ENCODE results near the gene CRLF2. TPM values are rescaled to one million over a fixed set of nuclear protein-coding genes. Genes with fewer than 3 reads are reported as not detected.
"Not testable (repeated sequence)": the region's sequence is repeated elsewhere in the genome, so short reads cannot be mapped to it uniquely, and the experiment has no call there.

CRLF2 gene
- total RNA-seq, 1 donor from 2014 or later: 1.3 TPM

GRCh38 chrX:1165535-1166196 is 46.8 kb downstream of the CRLF2 start:
- intact Hi-C loops (cut with DNase I): no loop called here
- no peak for ATAC-seq
- Histone ChIP-seq H3K27ac (no peak overlapping the region), H3K36me3 (no peaks in the 10 kb centered on the region), H3K9me3 (no peaks in the 10 kb centered on the region), H3K4me1 (no peaks in the 10 kb centered on the region), H3K27me3 (ENCODE audit: low read depth) (peaks cover 12% of the 10 kb centered on the region), H3K4me3 (no peak overlapping the region)
- DNase-seq: no peak
- TF ChIP-seq CTCF (IDR thresholded peaks at IDR 0.05): no peak

GRCh38 chrX:1164322-1165288 is 47.8 kb downstream of the CRLF2 start:
- no peak for ATAC-seq
- no peak for TF ChIP-seq CTCF (IDR thresholded peaks at IDR 0.05)
- H3K9me3 ChIP-seq: no peaks in the 10 kb centered on the region
- no peaks in the 10 kb centered on the region for H3K4me1 ChIP-seq
- intact Hi-C loops (cut with DNase I): no loop called here
- no peak for DNase-seq
- H3K4me3 ChIP-seq: no peak overlapping the region
- peaks cover 12% of the 10 kb centered on the region for H3K27me3 ChIP-seq (ENCODE audit: low read depth)
- H3K36me3 ChIP-seq: no peaks in the 10 kb centered on the region
- H3K27ac ChIP-seq: no peak overlapping the region

GRCh38 chrX:1163231-1163630 is 49.2 kb downstream of the CRLF2 start:
- no peaks in the 10 kb centered on the region for H3K36me3 ChIP-seq
- no peak overlapping the region for H3K27ac ChIP-seq
- ATAC-seq: no peak
- TF ChIP-seq CTCF (IDR thresholded peaks at IDR 0.05): no peak
- no peak for DNase-seq
- no peak overlapping the region for H3K4me3 ChIP-seq
- no peaks in the 10 kb centered on the region for H3K9me3 ChIP-seq
- H3K27me3 ChIP-seq (ENCODE audit: low read depth): peaks cover 12% of the 10 kb centered on the region
- intact Hi-C loops (cut with DNase I): no loop called here
- no peaks in the 10 kb centered on the region for H3K4me1 ChIP-seq

DNA sequence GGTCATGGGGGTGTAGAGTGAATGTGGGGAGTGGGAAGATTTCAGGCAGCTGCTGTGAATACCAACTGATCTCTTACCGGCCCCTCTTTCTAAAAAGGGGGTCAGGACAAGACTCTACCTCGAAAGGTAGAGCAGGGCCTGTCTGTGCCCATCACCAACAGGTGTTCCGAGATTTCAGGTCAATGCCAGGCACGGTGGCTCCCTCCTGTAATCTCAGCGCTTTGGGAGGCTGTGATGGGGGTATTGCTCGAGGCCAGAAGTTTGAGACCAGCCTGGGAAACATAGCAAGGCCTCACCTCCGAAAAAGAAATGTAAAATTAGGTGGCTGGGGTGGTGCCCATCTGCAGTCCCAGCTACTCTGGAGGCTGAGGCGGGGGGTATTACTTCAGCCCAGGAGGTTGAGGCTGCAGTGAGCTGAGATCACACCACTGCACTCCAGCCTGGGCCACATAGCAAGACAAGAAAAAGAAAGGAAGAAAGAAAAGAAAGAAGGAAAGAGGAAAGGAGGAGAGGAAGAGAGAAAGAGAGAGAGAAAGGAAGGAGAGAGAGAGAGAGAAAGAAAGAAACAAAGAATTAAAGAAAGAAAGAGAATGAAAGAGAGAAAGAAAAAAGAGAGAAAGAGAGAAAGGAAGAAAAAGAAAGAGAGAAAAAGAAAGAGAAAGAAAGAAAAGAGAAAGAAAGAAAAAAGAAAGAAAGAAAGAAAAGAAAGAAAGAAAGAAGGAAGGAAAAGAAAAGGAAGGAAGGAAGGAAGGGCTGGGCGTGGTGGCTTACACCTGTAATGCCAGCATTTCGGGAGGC is 50.1 kb downstream of the CRLF2 start:
- no peak overlapping the region for H3K27ac ChIP-seq
- H3K4me1 ChIP-seq: no peaks in the 10 kb centered on the region
- H3K27me3 ChIP-seq (ENCODE audit: low read depth): peaks cover 12% of the 10 kb centered on the region
- H3K36me3 ChIP-seq: no peaks in the 10 kb centered on the region
- no peak for ATAC-seq
- no peak for TF ChIP-seq CTCF (IDR thresholded peaks at IDR 0.05)
- intact Hi-C loops (cut with DNase I): no loop called here
- H3K4me3 ChIP-seq: no peak overlapping the region
- H3K9me3 ChIP-seq: no peaks in the 10 kb centered on the region
- DNase-seq: no peak

DNA sequence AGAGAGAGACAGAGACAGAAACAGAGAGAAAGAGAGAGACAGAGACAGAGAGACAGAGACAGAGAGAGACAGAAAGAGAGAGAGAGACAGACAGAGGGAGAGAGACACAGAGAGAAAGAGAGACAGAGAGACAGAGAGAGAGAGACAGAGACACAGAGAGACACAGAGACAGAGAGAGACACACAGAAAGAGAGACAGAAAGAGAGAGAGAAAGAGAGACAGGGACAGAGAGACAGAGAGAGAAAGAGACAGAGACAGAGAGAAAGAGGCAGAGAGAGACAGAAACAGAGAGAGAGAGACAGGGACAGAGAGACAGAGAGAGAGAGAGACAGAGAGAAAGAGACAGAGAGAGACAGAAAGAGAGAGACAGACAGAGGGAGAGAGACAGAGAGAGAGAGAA is 52.9 kb downstream of the CRLF2 start:
- ATAC-seq (no peak), DNase-seq (no peak)
- no peaks in the 10 kb centered on the region for H3K4me1 ChIP-seq
- no peak overlapping the region for H3K4me3 ChIP-seq
- H3K36me3 ChIP-seq: no peaks in the 10 kb centered on the region
- H3K27me3 ChIP-seq (ENCODE audit: low read depth): peaks cover 6% of the 10 kb centered on the region
- no peak overlapping the region for H3K27ac ChIP-seq
- intact Hi-C loops (cut with DNase I): no loop called here
- no peaks in the 10 kb centered on the region for H3K9me3 ChIP-seq
- TF ChIP-seq CTCF (IDR thresholded peaks at IDR 0.05): no peak

GRCh38 chrX:1156681-1157455 is 55.6 kb downstream of the CRLF2 start:
- not testable (repeated sequence) for DNase-seq

More at GRCh38 chrX:1156681-1157455, 55.6 kb downstream of the CRLF2 start:
- H3K9me3 ChIP-seq; intact Hi-C loops (cut with DNase I); H3K4me1 ChIP-seq; H3K4me3 ChIP-seq; H3K27me3 ChIP-seq (ENCODE audit: low read depth); H3K36me3 ChIP-seq; ATAC-seq; H3K27ac ChIP-seq: not testable (repeated sequence)

Measured in lower lobe of right lung (tissue), 2 donors.